H1 (cell line): Measurements from ENCODE around the gene KPNA6. TPM values are rescaled to one million over a fixed set of nuclear protein-coding genes. Genes with fewer than 3 reads are reported as not detected.

Experiments
- BCL11A ChIP-seq, 2 experiments: IDR thresholded peaks; one replicate each; pipeline ENCODE4 v1.6.1; 2011; ENCODE audit warnings: low read depth in 2 of 2, low read length in 2 of 2, mild to moderate bottlenecking in 2 of 2
- PHF8 ChIP-seq: fragments of 200-600 bp; sonication (generic); conservative IDR thresholded peaks from 2 replicates; pipeline ENCODE4 v1.7.1; 2012; ENCODE audit warnings: low read depth, mild to moderate bottlenecking, inconsistent platforms, low read length, moderate library complexity
- SP2 ChIP-seq: IDR thresholded peaks from 2 replicates; pipeline ENCODE4 v1.6.1; 2012; ENCODE audit warnings: mild to moderate bottlenecking, low read length, inconsistent platforms
- polyA plus RNA-seq, 7 experiments: library from polyadenylated mRNA; depleted of rRNA in 3 of 7; stranded (reverse) in 5 of 7; unstranded in 2 of 7; fragments of >200 nt in 5 of 7; fragments of 200-250 nt in 2 of 7; gene quantifications; 1 replicate in 5 of 7; 2 replicates in 1 of 7; 4 replicates in 1 of 7; pipeline versions ENCODE4 v1.2.1 to v1.2.3, GENCODE V29; 2011 to 2013; ENCODE audit warnings: missing spikeins in 2 of 7, mixed read lengths in 2 of 7
- total RNA-seq: library from RNA; stranded (reverse); fragmentation: NEBNext Ultra II Directional; extraction: Animal tissue kit (Norgen Biotek cat#: 25700); gene quantifications from 2 replicates; pipeline ENCODE4 v1.2.1, GENCODE V29; 2021

Gene KPNA6
- total and polyA plus RNA-seq, 2 of the 8 experiments (the other 6 are each of a cell fraction or from before 2014, with no cell fraction given) = 24.2 to 120 TPM

DNA sequence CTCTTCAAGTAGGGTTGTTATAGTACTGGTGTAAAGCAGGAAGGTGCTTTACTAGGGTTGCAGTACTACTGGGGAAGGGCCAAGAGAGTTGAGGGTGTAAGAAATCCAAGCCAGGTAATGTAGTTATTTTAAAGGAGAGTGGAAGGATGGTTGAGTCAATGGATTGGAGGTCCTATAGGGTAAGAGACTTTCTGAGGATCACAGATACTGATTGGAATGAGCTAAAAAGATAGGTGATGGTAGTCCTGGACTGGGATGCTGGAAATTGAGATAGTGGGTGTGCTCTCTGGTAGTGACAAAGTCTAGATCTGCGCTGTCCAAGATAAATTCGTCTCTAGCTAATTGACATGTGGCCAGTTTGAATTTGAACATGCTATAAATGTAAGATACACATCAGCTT, 78.6 kb downstream of the KPNA6 start (continued):
- no peak for TF ChIP-seq BCL11A (IDR thresholded peaks at IDR 0.05; ENCODE audit: low read depth in 2 of 2, low read length in 2 of 2)
- no peak for TF ChIP-seq SP2
- no peak for TF ChIP-seq PHF8
